Activated CD4-positive, alpha-beta T cell treated with anti-CD3 and anti-CD28 coated beads for 48 hours (primary cell): ENCODE measurements around the gene AFF3.
"Not testable (repeated sequence)": the region's sequence is repeated elsewhere in the genome, so short reads cannot be mapped to it uniquely, and the experiment has no call there.

Experiments
- DNase-seq: peaks from one replicate; pipeline ENCODE4 v3.0.0-alpha.2; 2020

Gene AFF3

DNA sequence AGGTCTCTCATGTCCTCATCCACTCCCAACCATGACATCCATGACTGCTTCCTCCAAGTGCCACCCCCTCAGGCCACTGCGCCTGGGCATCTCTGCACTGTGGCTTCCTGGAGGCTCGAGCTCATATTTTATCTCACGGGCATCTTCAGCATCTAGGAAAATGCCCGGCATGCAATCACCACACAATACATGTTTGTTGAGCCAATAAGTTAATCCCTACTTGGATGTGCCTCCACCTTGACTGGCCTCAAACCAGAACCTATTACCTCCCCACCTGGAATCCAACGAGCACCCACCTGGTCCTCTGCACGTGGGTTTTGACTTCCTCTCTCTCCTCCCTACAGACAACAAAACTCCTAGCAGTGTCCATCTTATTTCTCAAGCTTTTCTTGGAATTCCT, 453.7 kb downstream of the AFF3 start:
- DNase-seq, result no peak

- DNase-seq, result no peak
These were observed 459.9 kb downstream of the AFF3 start for GRCh38 chr2:99682275-99683060.

DNA sequence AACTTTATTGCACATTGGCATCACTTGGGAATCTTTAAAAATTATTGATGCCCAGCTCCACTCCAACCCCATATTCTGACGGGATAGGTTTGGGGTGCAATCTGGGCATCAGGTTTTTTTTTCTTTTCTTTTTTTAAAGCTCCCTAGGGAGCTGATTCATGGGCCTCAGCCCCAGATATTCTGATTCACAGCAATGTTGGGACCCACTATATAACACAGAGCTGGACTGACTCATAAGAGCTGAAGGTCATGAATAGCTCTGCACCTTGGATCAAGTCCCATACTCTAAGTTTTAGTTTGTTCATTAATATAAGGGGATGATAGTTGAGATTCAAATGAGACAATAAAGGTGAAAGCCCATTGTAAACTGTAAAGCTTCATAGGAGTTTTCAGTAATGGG, 461.4 kb downstream of the AFF3 start:
- DNase-seq, result no peak

GRCh38 chr2:99679518-99679917, 462.9 kb downstream of the AFF3 start:
- no peak for DNase-seq

DNA sequence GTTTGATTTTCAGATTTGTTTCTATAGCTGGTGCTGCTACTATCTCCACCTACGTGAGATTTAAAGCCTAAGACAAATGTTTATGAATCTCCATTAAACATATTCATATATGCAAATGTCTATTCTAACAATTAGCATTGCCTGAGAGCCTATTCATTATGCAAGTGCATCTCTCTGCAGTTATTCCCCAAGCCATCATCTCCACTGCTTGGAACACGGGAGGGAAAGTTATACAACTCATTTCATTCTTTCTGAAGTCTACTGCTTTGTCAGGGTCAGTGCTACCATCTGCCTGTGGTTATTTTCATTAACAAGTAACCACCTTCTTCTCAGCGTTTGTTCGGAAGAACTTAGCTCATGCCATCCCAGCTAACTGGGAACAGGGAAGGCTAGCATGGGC, 463.8 kb downstream of the AFF3 start:
- no peak for DNase-seq

- DNase-seq, result no peak
These were observed 464.6 kb downstream of the AFF3 start for GRCh38 chr2:99677814-99678213.

DNA sequence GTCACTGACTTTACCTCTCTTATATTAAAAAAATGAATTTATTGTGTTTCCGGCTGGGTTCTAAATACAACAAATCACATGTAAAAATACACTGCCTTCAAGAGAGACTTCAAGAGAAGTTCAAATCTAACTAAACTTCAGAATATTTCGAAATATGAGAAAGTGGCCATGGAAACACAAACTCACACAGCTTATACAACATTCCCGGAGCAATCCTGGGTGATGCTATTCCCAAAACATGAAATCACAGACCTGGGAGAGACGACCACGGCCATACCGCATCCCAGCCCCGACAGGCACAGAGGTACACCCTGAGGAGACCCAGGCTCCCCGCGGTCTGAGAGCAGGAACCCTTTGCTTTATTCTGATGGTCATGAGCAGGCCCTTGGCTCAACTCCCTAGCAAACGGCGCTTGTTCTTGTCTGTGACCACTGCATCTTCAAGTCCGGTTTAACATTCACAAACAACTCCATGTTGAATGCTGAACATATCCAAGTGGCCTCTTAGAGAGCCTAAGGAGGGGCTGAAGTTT, 467.2 kb downstream of the AFF3 start:
- no peak for DNase-seq

- no peak for DNase-seq
These were observed 468.3 kb downstream of the AFF3 start for GRCh38 chr2:99674090-99674489.

DNA sequence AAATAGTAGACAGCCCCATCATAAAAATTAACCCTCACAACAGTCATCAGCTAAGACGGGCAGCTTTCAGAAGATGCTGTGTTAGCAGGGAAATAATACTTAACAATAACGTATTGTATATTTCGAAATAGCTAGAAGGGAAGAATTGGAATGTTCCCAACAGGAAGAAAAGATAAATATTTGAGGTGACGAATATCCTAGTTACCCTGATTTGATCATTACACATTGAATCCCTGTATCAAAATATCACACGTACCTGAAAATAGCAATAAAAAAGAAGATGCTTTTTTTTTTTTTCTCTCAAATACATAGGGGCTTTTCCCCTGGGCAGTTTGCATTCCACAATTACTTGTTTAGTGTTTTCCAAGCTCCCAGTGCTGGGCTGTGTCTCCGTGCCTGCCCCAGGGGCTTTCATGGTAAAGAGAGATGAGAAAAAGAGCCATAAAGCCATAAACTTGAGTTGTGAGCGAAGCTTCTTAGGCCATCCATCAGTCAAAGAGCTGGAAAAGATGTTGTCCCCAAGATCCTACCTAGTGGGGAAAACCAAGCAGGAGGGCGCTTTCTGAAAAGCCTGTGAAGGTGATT, 469.5 kb downstream of the AFF3 start:
- DNase-seq, result no peak

- no peak for DNase-seq
These were observed 471.3 kb downstream of the AFF3 start for GRCh38 chr2:99670768-99671734.

- DNase-seq, result no peak
These were observed 476.1 kb downstream of the AFF3 start for GRCh38 chr2:99666256-99666655.

DNA sequence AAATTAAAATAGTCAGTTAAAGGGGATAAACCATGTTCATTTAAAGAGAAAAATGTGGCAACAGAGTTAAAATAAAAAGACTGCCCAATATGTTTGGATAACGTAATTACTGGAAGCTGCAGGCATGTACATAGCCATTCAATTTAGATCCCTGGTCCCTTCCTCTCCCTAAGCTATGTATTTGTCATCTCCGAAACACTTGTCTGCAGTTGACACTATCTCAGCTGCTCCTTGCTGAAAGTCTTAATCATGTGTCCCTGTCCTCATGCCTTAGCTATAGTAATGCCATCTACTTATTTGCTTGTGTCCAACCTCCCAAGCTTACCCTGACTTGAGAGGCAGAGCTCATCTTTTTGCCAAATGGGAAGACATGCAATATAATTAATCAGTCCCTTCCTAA, 478.7 kb downstream of the AFF3 start:
- no peak for DNase-seq

DNA sequence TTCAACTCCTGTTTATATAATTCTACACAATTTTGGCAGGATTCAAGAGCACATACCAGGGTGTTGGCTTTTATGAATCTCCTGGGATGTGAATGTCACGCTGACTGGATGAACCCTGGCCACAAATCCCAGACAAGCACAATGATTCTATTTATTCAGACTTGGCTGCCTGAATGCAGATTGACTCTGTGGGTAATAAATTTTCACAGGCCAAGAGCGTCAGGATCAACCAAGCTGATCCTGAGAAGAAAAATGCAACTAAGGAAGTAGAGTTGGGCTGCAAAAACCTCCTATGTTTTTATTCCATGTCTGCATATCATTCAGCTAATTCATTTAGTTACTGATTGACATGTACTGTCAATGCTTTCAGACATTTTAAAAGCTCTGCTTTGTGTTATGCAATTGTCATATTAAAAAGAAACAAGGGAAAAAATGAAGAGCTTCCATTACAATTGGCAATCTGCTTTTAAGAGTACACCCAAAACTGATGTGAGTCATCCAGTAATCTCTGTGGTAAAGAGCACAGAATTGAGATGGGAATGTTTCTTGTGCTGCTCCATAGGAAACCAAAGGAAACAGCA, 479.5 kb downstream of the AFF3 start:
- no peak for DNase-seq

- not testable (repeated sequence) for DNase-seq
These were observed 480.6 kb downstream of the AFF3 start for GRCh38 chr2:99661761-99662160.

- no peak for DNase-seq
These were observed 481.6 kb downstream of the AFF3 start for GRCh38 chr2:99660616-99661406.

- DNase-seq, result no peak
These were observed 482.5 kb downstream of the AFF3 start for GRCh38 chr2:99659874-99660273.

DNA sequence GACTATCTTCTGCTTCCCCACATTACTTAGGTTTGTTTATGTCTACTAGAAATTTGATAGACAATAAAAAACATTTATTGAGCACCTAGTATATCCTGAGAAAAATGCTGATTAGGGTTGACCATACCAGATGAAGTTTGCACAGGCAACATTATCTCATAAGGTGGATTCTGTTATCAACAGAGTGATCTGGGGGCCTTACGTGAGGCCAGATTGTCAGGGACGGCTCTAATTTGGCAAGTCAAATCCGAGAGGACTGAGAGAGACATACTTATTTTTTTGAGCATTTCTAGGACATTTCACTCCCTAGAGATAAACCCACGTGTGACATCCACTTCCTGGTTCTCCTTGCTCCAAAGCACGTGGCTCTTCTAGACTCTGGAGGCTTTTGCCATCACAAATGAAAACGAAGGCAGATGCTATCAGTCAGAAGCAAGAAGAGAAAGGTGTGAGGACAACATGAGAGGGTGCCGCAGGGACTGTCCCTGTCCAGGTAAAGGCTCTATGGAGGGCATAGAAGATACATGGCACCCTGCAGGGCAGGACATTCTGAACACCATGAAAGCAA, 484.6 kb downstream of the AFF3 start:
- DNase-seq, result no peak

DNA sequence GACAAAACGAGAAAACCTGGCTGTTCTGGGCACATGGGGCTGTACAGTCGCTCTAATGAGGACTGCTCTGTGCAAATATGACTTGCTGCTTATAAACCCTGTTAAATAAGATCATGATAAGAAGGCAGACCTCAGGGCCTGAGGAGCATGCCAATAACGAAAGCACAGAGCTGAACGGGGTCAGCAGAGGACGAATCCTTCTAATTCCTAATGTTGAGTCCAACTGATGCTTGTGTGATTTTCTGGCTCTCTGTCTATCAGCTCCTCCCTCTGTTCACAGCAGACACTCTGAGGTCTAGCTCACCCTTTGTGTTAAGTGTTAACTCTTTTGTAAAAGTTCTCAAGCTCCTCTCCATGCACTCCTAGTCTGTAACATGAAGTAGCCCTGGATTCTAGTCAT, 485.4 kb downstream of the AFF3 start:
- no peak for DNase-seq

- DNase-seq, result no peak
These were observed 489.0 kb downstream of the AFF3 start for GRCh38 chr2:99653433-99653832.

DNA sequence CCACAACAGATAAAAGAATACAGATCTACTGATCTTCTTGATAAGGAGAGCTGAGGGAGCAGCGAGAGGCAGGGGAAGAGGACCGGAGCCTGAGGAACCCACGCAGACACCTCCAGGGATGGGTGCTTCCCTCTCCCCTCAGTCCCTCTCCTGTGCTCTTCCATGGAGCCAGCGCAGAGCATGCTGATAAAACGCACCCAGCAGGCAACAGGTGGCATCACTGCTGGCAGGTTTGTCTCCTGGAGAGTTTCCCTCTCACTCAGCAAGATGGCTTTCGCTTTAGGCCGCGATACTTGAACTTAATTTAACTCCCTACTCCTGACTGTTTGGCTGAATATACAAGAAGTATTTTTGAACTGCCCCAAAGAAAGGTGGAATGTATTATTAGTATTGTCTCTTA, 489.5 kb downstream of the AFF3 start:
- DNase-seq, result no peak

DNA sequence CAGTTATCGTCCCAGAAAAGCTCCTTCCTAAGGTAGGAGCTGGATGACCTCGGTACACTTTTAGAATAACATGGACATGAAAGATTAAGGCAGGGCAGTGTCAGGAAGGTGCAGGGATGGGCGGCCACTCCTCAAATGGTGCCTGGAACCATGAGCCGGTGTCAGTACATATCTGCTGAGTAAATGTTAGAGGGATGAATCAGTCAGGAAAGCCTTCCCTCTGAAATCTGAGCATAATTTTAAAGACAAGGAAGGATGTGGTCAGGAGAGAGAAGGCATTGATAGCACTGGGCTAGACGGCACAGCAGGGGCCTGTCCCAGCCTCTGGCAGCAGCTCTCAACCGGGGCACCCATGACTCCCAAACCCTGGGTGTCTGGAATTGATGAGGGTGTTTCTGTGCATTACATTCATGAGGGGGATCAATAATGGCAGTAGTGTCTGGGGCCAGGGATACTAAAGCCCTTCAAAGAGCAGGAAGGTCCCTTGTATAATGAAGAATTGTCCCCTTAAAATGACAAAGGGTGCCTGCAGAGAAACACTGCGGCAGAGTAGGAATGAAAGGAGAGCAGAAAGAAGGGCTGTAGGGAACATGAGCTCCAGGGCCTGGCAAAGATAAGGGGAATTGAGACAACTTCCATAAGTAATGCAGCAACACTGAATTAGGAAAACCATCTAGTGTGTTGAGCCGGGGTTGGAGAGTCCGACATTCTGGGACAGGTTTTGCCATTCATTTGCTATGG, 490.3 kb downstream of the AFF3 start:
- no peak for DNase-seq
